A673 (cell line): ENCODE measurements around the gene CFP. TPM values are rescaled to one million over a fixed set of nuclear protein-coding genes. Genes with fewer than 3 reads are reported as not detected.

ENCODE experiments used
- BruUV-seq: library from RNA; stranded (reverse); fragments of 400-500 nt; replicated peaks from 2 replicates; lab custom pipeline; 2021; lab: Mats Ljungman, UMichigan
- CTCF ChIA-PET: fragments of 300-600 bp; sonication (Branson Sonifier 250); formaldehyde crosslinking; loops from one replicate; lab custom pipeline; 2022; ENCODE audit warnings: antibody characterized with exemption; lab: Charles Lee
- POLR2A ChIA-PET: fragments of 300-600 bp; sonication (Branson Sonifier 250); formaldehyde crosslinking; loops from one replicate; lab custom pipeline; 2022; ENCODE audit warnings: antibody characterized with exemption; ENCODE audit not compliant: low non-redundant PET; lab: Charles Lee
- DNase-seq: peaks from one replicate; pipeline ENCODE4 v3.0.0-alpha.2; 2015; ENCODE audit warnings: low spot score
- H3K27ac ChIP-seq: fragments of 200-600 bp; sonication (generic); 2 replicates; pipeline ENCODE4 v1.5.1; 2016; ENCODE audit warnings: mixed run types, low read depth, mild to moderate bottlenecking, mixed read lengths, antibody characterized with exemption, low read length; ENCODE audit not compliant: poor library complexity, severe bottlenecking
- H3K27me3 ChIP-seq: fragments of 200-600 bp; sonication (generic); replicated peaks from 2 replicates; pipeline ENCODE4 v1.6.1; 2017; ENCODE audit warnings: mixed run types, low read depth, mild to moderate bottlenecking, mixed read lengths, antibody characterized with exemption, low read length; ENCODE audit not compliant: insufficient read depth, poor library complexity
- H3K36me3 ChIP-seq: fragments of 200-600 bp; sonication (generic); 2 replicates; pipeline ENCODE4 v1.6.1; 2016; ENCODE audit warnings: mixed run types, mild to moderate bottlenecking, mixed read lengths, antibody characterized with exemption, low read length; ENCODE audit not compliant: insufficient read depth, poor library complexity, severe bottlenecking
- H3K4me1 ChIP-seq: fragments of 200-600 bp; sonication (generic); 2 replicates; pipeline ENCODE4 v1.6.1; 2017; ENCODE audit warnings: mixed run types, mild to moderate bottlenecking, mixed read lengths, antibody characterized with exemption, low read length; ENCODE audit not compliant: insufficient read depth, poor library complexity, severe bottlenecking
- H3K4me3 ChIP-seq: fragments of 200-600 bp; sonication (generic); 2 replicates; pipeline ENCODE4 v1.5.1; 2016; ENCODE audit warnings: low read depth, mixed run types, mild to moderate bottlenecking, mixed read lengths, low read length; ENCODE audit not compliant: poor library complexity, severe bottlenecking
- H3K9me3 ChIP-seq: fragments of 200-600 bp; sonication (generic); 2 replicates; pipeline ENCODE4 v1.6.1; 2016; ENCODE audit warnings: mixed run types, low read depth, mild to moderate bottlenecking, mixed read lengths, antibody characterized with exemption, low read length; ENCODE audit not compliant: poor library complexity, severe bottlenecking
- EZH2 ChIP-seq: fragments of 200-600 bp; sonication (generic); IDR thresholded peaks from 2 replicates; pipeline ENCODE4 v1.6.1; 2017; ENCODE audit warnings: borderline replicate concordance, low read depth, mild to moderate bottlenecking, mixed read lengths, antibody characterized with exemption, low read length; ENCODE audit not compliant: poor library complexity, severe bottlenecking
- intact Hi-C: fragments of 100-400 bp; cut with micrococcal nuclease; formaldehyde crosslinking; loops from one replicate; pipeline ENCODE4 v1.10.0; 2022; ENCODE audit not compliant: unreplicated experiment
- total RNA-seq: library from RNA; stranded (reverse); gene quantifications from 2 replicates; pipeline ENCODE4 v1.2.3, GENCODE V29; 2021
- TF ChIP-seq, protein P1 (sequence below): fragments of 300-800, 200-600 bp; sonication (generic); conservative IDR thresholded peaks from 2 replicates; pipeline ENCODE4 v1.5.1; 2017; ENCODE audit warnings: low read depth, mild to moderate bottlenecking, antibody characterized with exemption, low read length, moderate library complexity, mixed read lengths

Gene CFP
- total RNA-seq, 1 experiment from 2014 or later = 2.3 TPM

DNA sequence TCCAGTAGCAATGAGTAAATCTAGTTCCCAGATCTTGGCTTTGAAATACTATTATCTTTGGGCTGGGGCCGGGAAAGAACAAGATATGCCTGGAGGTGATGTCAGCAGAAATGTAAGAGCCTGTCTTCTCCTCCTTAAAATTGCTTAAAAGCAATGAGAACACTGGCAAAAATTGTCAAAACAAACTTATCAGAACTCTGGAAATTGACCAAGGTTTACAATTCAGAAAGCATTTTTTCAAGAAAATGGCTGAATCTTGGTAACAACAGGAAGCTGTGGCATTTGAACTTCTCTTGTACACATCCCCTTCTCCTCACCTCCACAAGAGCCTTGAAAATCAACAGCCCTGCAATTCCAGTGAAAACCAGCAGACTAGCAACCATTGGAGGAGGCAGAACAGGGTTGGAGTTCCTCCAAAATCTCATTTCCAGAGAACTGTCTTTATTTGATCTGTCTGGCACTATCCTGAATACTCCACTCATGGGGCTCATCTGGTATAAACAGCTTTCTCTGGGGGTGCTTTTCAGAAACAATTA, 33.9 kb downstream of the CFP start:
- TF ChIP-seq EZH2 = no peak
- TF ChIP-seq, protein P1, sequence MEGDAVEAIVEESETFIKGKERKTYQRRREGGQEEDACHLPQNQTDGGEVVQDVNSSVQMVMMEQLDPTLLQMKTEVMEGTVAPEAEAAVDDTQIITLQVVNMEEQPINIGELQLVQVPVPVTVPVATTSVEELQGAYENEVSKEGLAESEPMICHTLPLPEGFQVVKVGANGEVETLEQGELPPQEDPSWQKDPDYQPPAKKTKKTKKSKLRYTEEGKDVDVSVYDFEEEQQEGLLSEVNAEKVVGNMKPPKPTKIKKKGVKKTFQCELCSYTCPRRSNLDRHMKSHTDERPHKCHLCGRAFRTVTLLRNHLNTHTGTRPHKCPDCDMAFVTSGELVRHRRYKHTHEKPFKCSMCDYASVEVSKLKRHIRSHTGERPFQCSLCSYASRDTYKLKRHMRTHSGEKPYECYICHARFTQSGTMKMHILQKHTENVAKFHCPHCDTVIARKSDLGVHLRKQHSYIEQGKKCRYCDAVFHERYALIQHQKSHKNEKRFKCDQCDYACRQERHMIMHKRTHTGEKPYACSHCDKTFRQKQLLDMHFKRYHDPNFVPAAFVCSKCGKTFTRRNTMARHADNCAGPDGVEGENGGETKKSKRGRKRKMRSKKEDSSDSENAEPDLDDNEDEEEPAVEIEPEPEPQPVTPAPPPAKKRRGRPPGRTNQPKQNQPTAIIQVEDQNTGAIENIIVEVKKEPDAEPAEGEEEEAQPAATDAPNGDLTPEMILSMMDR = no peak
- Histone ChIP-seq H3K27ac (no peak overlapping the region), H3K4me3 (no peak overlapping the region), H3K36me3 (no peaks in the 10 kb centered on the region), H3K9me3 (peaks cover 14% of the 10 kb centered on the region), H3K4me1 (no peaks in the 10 kb centered on the region), H3K27me3 (no peaks in the 10 kb centered on the region)
- CTCF ChIA-PET = no interaction called here
- intact Hi-C loops = no loop called here
- DNase-seq = no peak
- no TSS peak for BruUV-seq
- POLR2A ChIA-PET = no interaction called here

DNA sequence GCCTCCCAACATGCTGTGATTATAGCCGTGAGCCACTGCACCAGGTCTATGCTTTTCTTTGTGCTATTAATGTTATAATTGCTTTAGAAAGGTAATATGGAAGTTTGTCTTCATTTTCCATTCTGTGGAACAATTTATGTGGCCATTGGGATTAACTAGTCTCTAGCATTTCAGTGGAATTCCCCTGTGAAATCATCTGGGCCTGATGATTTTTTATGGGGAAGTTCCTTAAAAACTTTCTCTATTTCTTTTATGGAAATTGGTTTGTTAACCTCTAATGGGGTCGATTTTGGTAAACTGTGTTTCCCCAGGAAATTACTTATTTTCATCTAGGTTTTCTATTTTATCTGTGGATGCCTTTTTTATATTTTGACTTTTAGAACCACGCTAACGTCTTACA, 36.2 kb downstream of the CFP start:
- H3K4me1 ChIP-seq = no peaks in the 10 kb centered on the region
- H3K9me3 ChIP-seq = peaks cover 14% of the 10 kb centered on the region
- H3K4me3 ChIP-seq = no peak overlapping the region
- intact Hi-C loops = no loop called here
- H3K27me3 ChIP-seq = no peaks in the 10 kb centered on the region
- no peak for DNase-seq
- CTCF ChIA-PET = no interaction called here
- POLR2A ChIA-PET = no interaction called here
- H3K27ac ChIP-seq = no peak overlapping the region
- no peaks in the 10 kb centered on the region for H3K36me3 ChIP-seq
- TF ChIP-seq, protein P1 = no peak
- no peak for TF ChIP-seq EZH2
- no TSS peak for BruUV-seq

DNA sequence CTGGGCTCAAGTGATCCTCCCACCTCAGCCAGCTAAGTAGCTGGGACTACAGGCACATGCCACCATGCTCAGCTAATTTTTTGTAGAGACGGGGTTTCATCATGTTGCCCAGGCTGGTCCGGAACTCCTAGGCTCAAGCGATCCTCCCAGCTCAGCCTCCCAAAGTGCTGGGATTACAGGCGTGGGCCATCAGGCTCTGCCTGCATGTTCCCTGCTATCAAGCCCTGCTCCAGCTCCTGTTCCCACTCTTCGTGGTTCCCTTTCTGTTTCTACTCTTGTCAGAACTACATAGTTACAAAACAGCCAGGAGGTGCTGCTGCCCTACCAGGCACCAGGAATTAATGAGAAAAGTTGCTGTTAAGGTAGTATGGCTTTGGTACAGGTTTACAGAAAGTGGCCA, 38.7 kb downstream of the CFP start:
- H3K9me3 ChIP-seq = no peaks in the 10 kb centered on the region
- peaks cover 3% of the 10 kb centered on the region for H3K36me3 ChIP-seq
- no peaks in the 10 kb centered on the region for H3K4me1 ChIP-seq
- no TSS peak for BruUV-seq
- no peak overlapping the region for H3K27ac ChIP-seq
- H3K27me3 ChIP-seq = no peaks in the 10 kb centered on the region
- TF ChIP-seq, protein P1 = no peak
- no peak for TF ChIP-seq EZH2
- ChIA-PET POLR2A (no interaction called here), CTCF (no interaction called here)
- DNase-seq = no peak
- intact Hi-C loops = no loop called here
- H3K4me3 ChIP-seq = no peak overlapping the region
